ENCODE results near the gene ASPHD1. TPM values are rescaled to one million over a fixed set of nuclear protein-coding genes. Genes with fewer than 3 reads are reported as not detected.
"Not testable (repeated sequence)": the region's sequence is repeated elsewhere in the genome, so short reads cannot be mapped to it uniquely, and the experiment has no call there.

Gene ASPHD1
- total RNA-seq, 4 donors from 2014 or later, result 0.90 to 5.7 (median 3.9) TPM

DNA sequence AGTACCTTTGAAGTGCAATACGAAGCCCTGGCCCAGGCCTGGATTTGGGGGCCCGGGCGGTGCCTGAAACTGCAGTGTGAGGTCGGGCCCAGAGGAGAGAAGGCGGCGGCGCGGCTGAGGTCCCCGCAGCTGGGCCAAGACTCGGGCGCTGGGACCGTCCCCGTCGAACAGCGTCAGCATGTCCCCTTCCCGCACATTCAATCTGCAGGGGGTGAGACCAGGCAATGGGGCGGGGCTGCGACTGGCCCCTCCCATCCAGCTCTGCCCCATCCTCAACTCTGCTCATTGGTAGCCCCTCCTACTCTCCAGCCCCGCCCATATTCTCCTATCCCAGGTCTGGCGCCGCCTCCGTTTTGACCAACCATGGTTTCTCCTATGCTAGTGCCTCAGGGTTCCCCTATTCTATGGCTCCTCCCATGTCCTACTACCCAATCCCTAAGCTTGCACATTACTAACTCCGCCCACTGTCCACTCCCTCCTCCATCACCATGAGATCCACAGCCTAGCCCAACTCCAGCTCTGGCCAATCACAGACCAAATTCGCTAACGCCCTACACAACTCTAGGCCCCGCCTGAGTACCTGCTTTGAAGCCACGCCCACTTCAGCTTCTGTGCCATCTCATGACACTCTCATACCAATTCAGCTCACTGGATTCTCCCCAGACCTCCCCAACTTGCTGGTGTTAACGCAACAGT is 22.9 kb upstream of the ASPHD1 start:
- no peak for DNase-seq (ENCODE audit: low spot score in 2 of 2)
- H3K4me1 ChIP-seq, result peaks cover 0 to 14% (median 3%) of the 10 kb centered on the region in 4 donors
- H3K27ac ChIP-seq, result no peak overlapping the region
- no peaks in the 10 kb centered on the region for H3K9me3 ChIP-seq
- TF ChIP-seq EP300 (IDR thresholded peaks at IDR 0.05) (no peak), POLR2A (IDR thresholded peaks at IDR 0.05) (no peak)
- TF ChIP-seq, protein P1, sequence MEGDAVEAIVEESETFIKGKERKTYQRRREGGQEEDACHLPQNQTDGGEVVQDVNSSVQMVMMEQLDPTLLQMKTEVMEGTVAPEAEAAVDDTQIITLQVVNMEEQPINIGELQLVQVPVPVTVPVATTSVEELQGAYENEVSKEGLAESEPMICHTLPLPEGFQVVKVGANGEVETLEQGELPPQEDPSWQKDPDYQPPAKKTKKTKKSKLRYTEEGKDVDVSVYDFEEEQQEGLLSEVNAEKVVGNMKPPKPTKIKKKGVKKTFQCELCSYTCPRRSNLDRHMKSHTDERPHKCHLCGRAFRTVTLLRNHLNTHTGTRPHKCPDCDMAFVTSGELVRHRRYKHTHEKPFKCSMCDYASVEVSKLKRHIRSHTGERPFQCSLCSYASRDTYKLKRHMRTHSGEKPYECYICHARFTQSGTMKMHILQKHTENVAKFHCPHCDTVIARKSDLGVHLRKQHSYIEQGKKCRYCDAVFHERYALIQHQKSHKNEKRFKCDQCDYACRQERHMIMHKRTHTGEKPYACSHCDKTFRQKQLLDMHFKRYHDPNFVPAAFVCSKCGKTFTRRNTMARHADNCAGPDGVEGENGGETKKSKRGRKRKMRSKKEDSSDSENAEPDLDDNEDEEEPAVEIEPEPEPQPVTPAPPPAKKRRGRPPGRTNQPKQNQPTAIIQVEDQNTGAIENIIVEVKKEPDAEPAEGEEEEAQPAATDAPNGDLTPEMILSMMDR (IDR thresholded peaks at IDR 0.05), result no peak
- H3K4me3 ChIP-seq, result no peak overlapping the region
- peaks cover 3 to 66% of the 10 kb centered on the region in 2 donors for H3K27me3 ChIP-seq
- 10 to 15% methylated on average over 19 to 28 of the region's 28 CpGs for WGBS, 2 donors
- H3K36me3 ChIP-seq, result no peaks in the 10 kb centered on the region

DNA sequence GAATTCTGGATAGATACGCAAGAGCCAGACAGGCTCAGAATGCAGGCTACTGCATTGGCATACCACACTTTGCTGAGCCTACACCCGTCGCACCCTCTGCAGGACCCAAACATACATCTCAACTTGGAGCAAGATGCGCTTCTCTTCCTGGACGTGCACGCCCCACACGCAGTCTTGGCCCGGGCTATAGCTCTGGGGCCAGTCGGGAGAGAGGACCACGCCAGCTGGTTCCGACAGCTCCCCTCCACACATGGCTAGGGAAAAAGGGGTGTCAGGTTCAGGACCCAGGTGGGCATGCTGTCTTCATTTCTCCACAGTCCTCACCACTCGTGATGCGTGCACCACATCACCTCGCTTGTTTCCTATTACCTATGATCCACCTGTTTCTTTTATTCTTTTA is 22.1 kb upstream of the ASPHD1 start:
- H3K4me1 ChIP-seq, result peaks cover 0 to 14% (median 3%) of the 10 kb centered on the region in 4 donors
- H3K4me3 ChIP-seq, result no peak overlapping the region
- WGBS, 2 donors, result 87 to 89% methylated on average over 14 of the region's 14 CpGs
- H3K27me3 ChIP-seq, result peaks cover 3 to 66% of the 10 kb centered on the region in 2 donors
- TF ChIP-seq, protein P1 (IDR thresholded peaks at IDR 0.05), result no peak
- TF ChIP-seq POLR2A (IDR thresholded peaks at IDR 0.05), result no peak
- TF ChIP-seq EP300 (IDR thresholded peaks at IDR 0.05), result no peak
- DNase-seq (ENCODE audit: low spot score in 2 of 2), result no peak
- no peaks in the 10 kb centered on the region for H3K9me3 ChIP-seq
- H3K36me3 ChIP-seq, result no peaks in the 10 kb centered on the region
- H3K27ac ChIP-seq, result no peak overlapping the region

DNA sequence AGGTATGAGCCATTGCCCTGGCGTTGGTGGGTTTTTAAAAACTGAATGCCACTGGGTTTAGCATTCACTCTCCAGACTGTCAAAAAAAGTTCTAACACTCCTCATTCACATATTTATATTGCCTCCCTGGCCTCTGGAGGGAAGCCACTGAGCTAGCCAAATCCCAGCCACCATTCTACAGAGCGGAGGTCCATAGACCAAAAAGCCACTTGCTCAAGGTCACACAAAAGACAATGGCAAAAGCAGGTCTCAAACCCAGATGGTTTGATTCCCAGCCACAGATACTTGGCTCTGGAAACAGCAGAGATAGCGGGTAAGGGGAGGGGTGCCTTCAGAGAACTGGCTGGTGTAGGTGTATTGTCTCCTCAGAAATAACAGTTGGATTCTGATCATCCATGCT is 19.2 kb upstream of the ASPHD1 start:
- 87 to 95% methylated on average over 3 of the region's 3 CpGs for WGBS, 2 donors
- no peak for DNase-seq (ENCODE audit: low spot score in 2 of 2)
- H3K9me3 ChIP-seq, result no peaks in the 10 kb centered on the region
- no peak overlapping the region for H3K4me3 ChIP-seq
- no peak overlapping the region for H3K27ac ChIP-seq
- H3K36me3 ChIP-seq, result no peaks in the 10 kb centered on the region
- TF ChIP-seq EP300 (IDR thresholded peaks at IDR 0.05), result no peak
- TF ChIP-seq, protein P1 (IDR thresholded peaks at IDR 0.05), result no peak
- TF ChIP-seq POLR2A (IDR thresholded peaks at IDR 0.05), result no peak
- peaks cover 0 to 14% (median 3%) of the 10 kb centered on the region in 4 donors for H3K4me1 ChIP-seq
- peaks cover 3 to 51% of the 10 kb centered on the region in 2 donors for H3K27me3 ChIP-seq

DNA sequence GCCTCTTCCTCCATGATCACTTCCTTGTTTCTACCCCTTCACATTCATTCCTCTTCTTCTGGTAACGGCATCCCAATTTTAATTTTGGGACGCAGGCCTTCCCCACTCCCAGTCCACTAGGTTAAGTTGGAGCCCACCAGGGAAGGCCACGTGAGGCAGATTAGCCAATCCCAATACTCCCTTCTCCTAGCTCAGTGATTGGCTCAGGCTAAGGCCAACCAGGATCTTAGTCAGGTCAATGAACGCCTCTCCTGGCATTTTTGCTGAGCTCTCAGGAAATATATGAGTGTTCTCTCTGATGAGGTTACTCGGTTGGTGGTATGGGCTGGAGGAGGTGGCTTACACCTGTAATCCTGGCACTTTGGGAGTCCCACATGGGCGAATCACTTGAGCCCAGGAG is 16.3 kb upstream of the ASPHD1 start:
- TF ChIP-seq EP300 (IDR thresholded peaks at IDR 0.05) (no peak), POLR2A (IDR thresholded peaks at IDR 0.05) (no peak)
- TF ChIP-seq, protein P1 (IDR thresholded peaks at IDR 0.05), result no peak
- Histone ChIP-seq H3K4me1 (no peaks in the 10 kb centered on the region), H3K4me3 (no peak overlapping the region), H3K27me3 (peaks cover 0 to 21% of the 10 kb centered on the region in 2 donors), H3K36me3 (no peaks in the 10 kb centered on the region), H3K27ac (no peak overlapping the region), H3K9me3 (no peaks in the 10 kb centered on the region)
- WGBS, 2 donors, result 87 to 88% methylated on average over 6 of the region's 6 CpGs
- no peak for DNase-seq (ENCODE audit: low spot score in 2 of 2)

DNA sequence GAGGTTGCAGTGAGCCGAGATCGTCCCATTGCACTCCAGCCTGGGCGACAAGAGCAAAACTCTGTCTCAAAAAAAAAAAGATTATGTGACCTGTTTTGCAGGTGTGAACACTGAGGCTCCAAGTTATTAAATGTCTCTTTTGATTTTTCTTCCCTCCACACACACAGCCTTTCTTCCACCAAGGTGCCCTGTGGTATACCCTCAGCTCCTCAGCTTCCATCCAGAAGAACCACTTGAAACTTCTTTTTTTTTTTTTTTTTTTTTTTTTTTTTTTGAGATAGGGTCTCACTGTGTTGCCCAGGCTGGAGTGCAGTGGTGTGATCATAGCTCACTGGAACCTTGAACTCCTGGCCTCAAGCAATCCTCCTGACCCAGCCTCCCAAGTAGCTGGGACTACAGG is 10.9 kb upstream of the ASPHD1 start:
- not testable (repeated sequence) for H3K27ac ChIP-seq; H3K4me1 ChIP-seq; H3K9me3 ChIP-seq; H3K4me3 ChIP-seq; DNase-seq (ENCODE audit: low spot score in 2 of 2); H3K36me3 ChIP-seq; H3K27me3 ChIP-seq
- WGBS, 2 donors, result 90 to 95% methylated on average over 3 of the region's 3 CpGs
